Activated CD4-positive, alpha-beta T cell treated with anti-CD3 and anti-CD28 coated beads, Interleukin-2, amount 10 ng/mL, durations not matched to agents 7 days and 5 days (primary cell): ENCODE data around the gene ESRRA. TPM values are rescaled to one million over a fixed set of nuclear protein-coding genes. Genes with fewer than 3 reads are reported as not detected.

Experiments
- CTCF ChIA-PET: fragments of 350-600 bp; sonication (Branson Sonifier 250); formaldehyde crosslinking; loops from one replicate; lab custom pipeline; 2021; ENCODE audit warnings: antibody characterized with exemption; lab: Charles Lee
- POLR2A ChIA-PET: fragments of 350-600 bp; sonication (Branson Sonifier 250); formaldehyde crosslinking; loops from one replicate; lab custom pipeline; 2021; ENCODE audit warnings: antibody characterized with exemption; lab: Charles Lee
- DNase-seq: peaks from one replicate; pipeline ENCODE4 v3.0.0-alpha.2; 2020
- H3K27ac Mint-ChIP-seq: one replicate; pipeline ENCODE4 v1.8.0; 2021; ENCODE audit warnings: mild to moderate bottlenecking, moderate library complexity, mixed read lengths
- H3K27me3 Mint-ChIP-seq: one replicate; pipeline ENCODE4 v1.8.0; 2021; ENCODE audit warnings: mixed read lengths
- H3K36me3 Mint-ChIP-seq: one replicate; pipeline ENCODE4 v1.8.0; 2021; ENCODE audit warnings: low read depth, mixed read lengths
- H3K4me1 Mint-ChIP-seq: one replicate; pipeline ENCODE4 v1.8.0; 2021; ENCODE audit warnings: mixed read lengths
- H3K4me3 Mint-ChIP-seq: one replicate; pipeline ENCODE4 v1.8.0; 2021; ENCODE audit warnings: mild to moderate bottlenecking, moderate library complexity, mixed read lengths
- H3K9me3 Mint-ChIP-seq: one replicate; pipeline ENCODE4 v1.8.0; 2021; ENCODE audit warnings: mixed read lengths
- microRNA-seq: library from miRNA; unstranded; fragments of <30 nt; microRNA quantifications from one replicate; pipeline ENCODE4 v1.2.0, GENCODE V29; 2021; ENCODE audit warnings: borderline microRNAs expressed, borderline replicate concordance
- total RNA-seq, 2 experiments: library from RNA; stranded (reverse); gene quantifications; one replicate each; pipeline ENCODE4 v1.2.3, GENCODE V29; 2021

ESRRA gene
- total RNA-seq, 2 experiments from 2014 or later = 24.8 to 32.0 TPM

- DNase-seq = no peak
- H3K36me3 Mint-ChIP-seq = peaks cover 50% of the 10 kb centered on the region
- no peak overlapping the region for H3K27ac Mint-ChIP-seq
- H3K4me3 Mint-ChIP-seq = no peak overlapping the region
- no peaks in the 10 kb centered on the region for H3K9me3 Mint-ChIP-seq
- peaks cover 38% of the 10 kb centered on the region for H3K4me1 Mint-ChIP-seq
- no peaks in the 10 kb centered on the region for H3K27me3 Mint-ChIP-seq
- CTCF ChIA-PET = no interaction called here
- POLR2A ChIA-PET = no interaction called here
Measured at GRCh38 chr11:64362339-64362738, 57.0 kb downstream of the ESRRA start.

GRCh38 chr11:64364435-64364834, 59.1 kb downstream of the ESRRA start:
- CTCF ChIA-PET = no interaction called here
- Mint-ChIP-seq H3K27ac (no peak overlapping the region), H3K4me1 (peaks cover 28% of the 10 kb centered on the region), H3K36me3 (peaks cover 55% of the 10 kb centered on the region), H3K9me3 (no peaks in the 10 kb centered on the region), H3K27me3 (no peaks in the 10 kb centered on the region), H3K4me3 (no peak overlapping the region)
- POLR2A ChIA-PET = no interaction called here
- DNase-seq = no peak

GRCh38 chr11:64364911-64365310, 59.6 kb downstream of the ESRRA start:
- Mint-ChIP-seq H3K4me1 (peaks cover 24% of the 10 kb centered on the region), H3K36me3 (peaks cover 53% of the 10 kb centered on the region), H3K4me3 (no peak overlapping the region), H3K9me3 (no peaks in the 10 kb centered on the region), H3K27me3 (no peaks in the 10 kb centered on the region), H3K27ac (no peak overlapping the region)
- ChIA-PET POLR2A (no interaction called here), CTCF (no interaction called here)
- DNase-seq = no peak

Small RNAs within 50 kb of the gene (microRNA-seq; reads per million reads assigned to microRNA genes)
- 1.7 reads per million for gene MIR7155

Other genes starting within 250 kb of the ESRRA start
- gene MACROD1, start 139.4 kb upstream of the ESRRA start, total RNA-seq = 10 to 100 TPM in 1 of 2 experiments, 1 to 10 TPM in 1; 9.2 to 11.6 TPM
- 100 to 1,000 TPM; 211 to 213 TPM for gene STIP1, start 119.4 kb upstream of the ESRRA start, total RNA-seq
- 100 to 1,000 TPM; 190 to 207 TPM for gene FERMT3, start 98.8 kb upstream of the ESRRA start, total RNA-seq
- 10 to 100 TPM; 20.0 to 26.5 TPM for gene TRPT1, start 79.3 kb upstream of the ESRRA start, total RNA-seq
- gene NUDT22, start 79.2 kb upstream of the ESRRA start, total RNA-seq = 10 to 100 TPM; 70.2 to 82.1 TPM
- 10 to 100 TPM; 39.5 to 40.5 TPM for gene DNAJC4, start 75.0 kb upstream of the ESRRA start, total RNA-seq
- gene VEGFB, start 70.9 kb upstream of the ESRRA start, total RNA-seq = 10 to 100 TPM; 51.1 to 60.3 TPM
- gene FKBP2, start 64.4 kb upstream of the ESRRA start, total RNA-seq = 10 to 100 TPM; 21.9 to 24.8 TPM
- 10 to 100 TPM; 81.1 to 86.0 TPM for gene PPP1R14B, start 58.6 kb upstream of the ESRRA start, total RNA-seq
- gene PLCB3, start 54.0 kb upstream of the ESRRA start, total RNA-seq = 10 to 100 TPM; 11.6 to 12.4 TPM
- 10 to 100 TPM; 32.0 to 34.2 TPM for gene BAD, start 20.9 kb upstream of the ESRRA start, total RNA-seq
- 10 to 100 TPM; 24.6 to 32.2 TPM for gene GPR137, start 19.7 kb upstream of the ESRRA start, total RNA-seq
- gene KCNK4, start 14.2 kb upstream of the ESRRA start, total RNA-seq = not detected
- not detected for gene CATSPERZ, start 5.2 kb upstream of the ESRRA start, total RNA-seq
- gene TRMT112, start 12.0 kb downstream of the ESRRA start, total RNA-seq = 100 to 1,000 TPM; 160 to 171 TPM
- gene PRDX5, start 12.6 kb downstream of the ESRRA start, total RNA-seq = 100 to 1,000 TPM in 1 of 2 experiments, 10 to 100 TPM in 1; 97.4 to 106 TPM
- gene CCDC88B, start 34.7 kb downstream of the ESRRA start, total RNA-seq = 100 to 1,000 TPM; 103 to 127 TPM
- 10 to 100 TPM; 31.0 to 43.0 TPM for gene RPS6KA4, start 53.6 kb downstream of the ESRRA start, total RNA-seq